H1 (cell line): ENCODE measurements around the gene PLLP. TPM values are rescaled to one million over a fixed set of nuclear protein-coding genes. Genes with fewer than 3 reads are reported as not detected.

ENCODE experiments used
- CTCF ChIA-PET: fragments of 300-600 bp; sonication (Branson Sonifier 250); formaldehyde crosslinking; loops from one replicate; lab custom pipeline; 2021; ENCODE audit not compliant: partially characterized antibody; lab: Charles Lee
- POLR2A ChIA-PET: fragments of 300-600 bp; sonication (Branson Sonifier 250); formaldehyde crosslinking; loops from one replicate; lab custom pipeline; 2021; ENCODE audit warnings: inconsistent platforms; ENCODE audit not compliant: partially characterized antibody; lab: Charles Lee
- DNase-seq, 2 experiments: peaks; one replicate each; pipeline versions ENCODE4 v3.0.0 to v3.0.0-alpha.2; 2010 to 2022; ENCODE audit warnings: low spot score in 2 of 2, low read depth in 1 of 2, mixed read lengths in 1 of 2
- FAIRE-seq: peaks from 2 replicates; lab custom pipeline; 2011; peaks lifted over from hg19 to GRCh38; lab: Jason Lieb, UNC
- H2AFZ ChIP-seq: 2 replicates; pipeline ENCODE4 v1.8.1; 2012; ENCODE audit warnings: low read length, inconsistent platforms
- H2AK5ac ChIP-seq: 2 replicates; pipeline ENCODE4 v1.6.1; 2013; ENCODE audit warnings: low read depth, low read length
- H2BK120ac ChIP-seq: replicated peaks from 2 replicates; pipeline ENCODE3; 2013; ENCODE audit warnings: low read depth, low read length, inconsistent platforms
- H2BK12ac ChIP-seq: 2 replicates; pipeline ENCODE4 v1.6.1; 2013; ENCODE audit warnings: low read depth, low read length
- H2BK15ac ChIP-seq: 2 replicates; pipeline ENCODE4 v1.6.1; 2013; ENCODE audit warnings: low read length
- H2BK20ac ChIP-seq: 2 replicates; pipeline ENCODE4 v1.6.1; 2013; ENCODE audit warnings: low read length
- H2BK5ac ChIP-seq: 2 replicates; pipeline ENCODE4 v1.6.1; 2013; ENCODE audit warnings: low read depth, low read length
- H3K14ac ChIP-seq: 2 replicates; pipeline ENCODE4 v1.6.1; 2013; ENCODE audit warnings: inconsistent platforms; ENCODE audit not compliant: insufficient read length
- H3K18ac ChIP-seq: 2 replicates; pipeline ENCODE4 v1.6.1; 2013; ENCODE audit warnings: low read length; ENCODE audit errors: extremely low read depth
- H3K23ac ChIP-seq: 2 replicates; pipeline ENCODE4 v1.6.1; 2013; ENCODE audit warnings: inconsistent platforms; ENCODE audit not compliant: insufficient read length
- H3K23me2 ChIP-seq: 2 replicates; pipeline ENCODE4 v1.6.1; 2013; ENCODE audit warnings: low read depth, low read length
- H3K27ac ChIP-seq: 2 replicates; pipeline ENCODE4 v1.6.1; 2011; ENCODE audit warnings: low read depth, low read length, inconsistent platforms
- H3K27me3 ChIP-seq, 4 experiments: replicated peaks in 1 of 4; 1 replicate in 1 of 4; 2 replicates in 3 of 4; pipeline versions ENCODE4 v1.6.1 to v1.8.1; 2011 to 2013; ENCODE audit warnings: low read length in 3 of 4, mild to moderate bottlenecking in 3 of 4, inconsistent platforms in 2 of 4, mixed read lengths in 2 of 4, moderate library complexity in 1 of 4; ENCODE audit not compliant: control insufficient read depth in 3 of 4, insufficient read depth in 3 of 4; ENCODE audit errors: extremely low read depth in 1 of 4
- H3K36me3 ChIP-seq, 4 experiments: 2 replicates each; pipeline versions ENCODE4 v1.6.1 to v1.8.1; 2011 to 2013; ENCODE audit warnings: mild to moderate bottlenecking in 4 of 4, low read length in 3 of 4, moderate library complexity in 2 of 4, control low read depth in 1 of 4, inconsistent platforms in 1 of 4; ENCODE audit not compliant: insufficient read depth in 4 of 4, control insufficient read depth in 2 of 4
- H3K4ac ChIP-seq: replicated peaks from 2 replicates; pipeline ENCODE3; 2013; ENCODE audit warnings: low read length, low read depth, mixed read lengths, inconsistent platforms; ENCODE audit not compliant: insufficient read length
- H3K4me1 ChIP-seq, 4 experiments: replicated peaks in 1 of 4; 1 replicate in 1 of 4; 2 replicates in 3 of 4; pipeline versions ENCODE4 v1.6.1 to v1.8.1; 2011 to 2013; ENCODE audit warnings: low read length in 3 of 4, inconsistent platforms in 2 of 4, mixed read lengths in 1 of 4; ENCODE audit not compliant: insufficient read depth in 4 of 4, control insufficient read depth in 3 of 4
- H3K4me2 ChIP-seq, 2 experiments: 2 replicates each; pipeline versions ENCODE4 v1.6.1 to v1.8.1; 2011 to 2013; ENCODE audit warnings: low read depth in 2 of 2, low read length in 2 of 2, control low read depth in 1 of 2, inconsistent platforms in 1 of 2, mild to moderate bottlenecking in 1 of 2; ENCODE audit not compliant: insufficient read depth in 1 of 2
- H3K4me3 ChIP-seq, 4 experiments: fragments of 200-600, 300-600 bp in 1 of 4; sonication (generic), shearing (Covaris generic), sonication (Bioruptor Twin) in 1 of 4; 2 replicates each; pipeline versions ENCODE4 v1.5.1 to v1.8.1; 2011 to 2016; ENCODE audit warnings: low read length in 4 of 4, low read depth in 3 of 4, control low read depth in 2 of 4, inconsistent platforms in 2 of 4, mild to moderate bottlenecking in 2 of 4, mixed read lengths in 1 of 4, moderate library complexity in 1 of 4; ENCODE audit not compliant: insufficient read depth in 2 of 4; ENCODE audit errors: extremely low read depth in 1 of 4
- H3K56ac ChIP-seq: replicated peaks from 2 replicates; pipeline ENCODE3; 2013; ENCODE audit warnings: low read depth, mild to moderate bottlenecking, mixed read lengths, low read length, inconsistent platforms; ENCODE audit not compliant: insufficient read length
- H3K79me1 ChIP-seq: 2 replicates; pipeline ENCODE4 v1.6.1; 2013; ENCODE audit warnings: low read depth, low read length, control low read depth
- H3K79me2 ChIP-seq, 2 experiments: 2 replicates each; pipeline versions ENCODE4 v1.6.1 to v1.8.1; 2012 to 2013; ENCODE audit warnings: low read length in 2 of 2, mild to moderate bottlenecking in 2 of 2, inconsistent platforms in 1 of 2; ENCODE audit not compliant: insufficient read depth in 2 of 2, control insufficient read depth in 1 of 2
- H3K9ac ChIP-seq, 4 experiments: replicated peaks in 1 of 4; 1 replicate in 1 of 4; 2 replicates in 3 of 4; pipeline versions ENCODE4 v1.6.1 to v1.8.1; 2011 to 2013; ENCODE audit warnings: low read depth in 3 of 4, low read length in 3 of 4, control low read depth in 2 of 4, mild to moderate bottlenecking in 2 of 4, moderate library complexity in 2 of 4, inconsistent platforms in 1 of 4; ENCODE audit errors: extremely low read depth in 1 of 4
- H3K9me3 ChIP-seq, 2 experiments: 2 replicates each; pipeline versions ENCODE4 v1.6.1 to v1.8.1; 2012 to 2013; ENCODE audit warnings: mild to moderate bottlenecking in 2 of 2, moderate library complexity in 2 of 2, control low read depth in 1 of 2, inconsistent platforms in 1 of 2, low read depth in 1 of 2, low read length in 1 of 2, mixed read lengths in 1 of 2; ENCODE audit not compliant: insufficient read depth in 2 of 2
- H4K20me1 ChIP-seq, 2 experiments: replicated peaks in 1 of 2; 2 replicates each; pipeline versions ENCODE3 to v1.8.1; 2011 to 2013; ENCODE audit warnings: inconsistent platforms in 2 of 2, low read length in 2 of 2, mild to moderate bottlenecking in 1 of 2; ENCODE audit not compliant: insufficient read depth in 2 of 2, control insufficient read depth in 1 of 2
- H4K5ac ChIP-seq: 2 replicates; pipeline ENCODE4 v1.6.1; 2013; ENCODE audit warnings: low read length, low read depth, mixed read lengths, inconsistent platforms; ENCODE audit not compliant: insufficient read length
- H4K8ac ChIP-seq: 2 replicates; pipeline ENCODE4 v1.8.0; 2013; ENCODE audit warnings: mild to moderate bottlenecking, moderate library complexity, low read length, inconsistent platforms; ENCODE audit not compliant: insufficient read depth; ENCODE audit errors: extremely low read depth
- H4K91ac ChIP-seq: replicated peaks from 2 replicates; pipeline ENCODE3; 2013; ENCODE audit warnings: low read length, mixed read lengths, inconsistent platforms; ENCODE audit not compliant: insufficient read length
- BACH1 ChIP-seq: IDR thresholded peaks from 2 replicates; pipeline ENCODE4 v1.6.1; 2012; ENCODE audit warnings: low read length, improper control_type of control experiment
- EP300 ChIP-seq, 2 experiments: IDR thresholded peaks; 1 replicate in 1 of 2; 2 replicates in 1 of 2; pipeline ENCODE4 v1.6.1; 2011 to 2012; ENCODE audit warnings: low read depth in 2 of 2, low read length in 2 of 2, mild to moderate bottlenecking in 2 of 2, borderline replicate concordance in 1 of 2, inconsistent platforms in 1 of 2, moderate library complexity in 1 of 2
- FOSL1 ChIP-seq: IDR thresholded peaks from 2 replicates; pipeline ENCODE4 v1.6.1; 2011; ENCODE audit warnings: mild to moderate bottlenecking, low read depth, low read length, moderate library complexity; ENCODE audit not compliant: insufficient read depth
- HDAC6 ChIP-seq: IDR thresholded peaks from one replicate; pipeline ENCODE4 v1.7.1; 2012; ENCODE audit warnings: low read depth, mild to moderate bottlenecking, inconsistent platforms, low read length, moderate library complexity
- RAD21 ChIP-seq, 2 experiments: IDR thresholded peaks in 1 of 2; conservative IDR thresholded peaks in 1 of 2; 2 replicates each; pipeline ENCODE4 v1.6.1; 2011; ENCODE audit warnings: low read depth in 2 of 2, low read length in 2 of 2, improper control_type of control experiment in 1 of 2, inconsistent platforms in 1 of 2, mild to moderate bottlenecking in 1 of 2, moderate library complexity in 1 of 2
- RNF2 ChIP-seq: fragments of 200-900, 300-1000 bp; sonication (generic); IDR thresholded peaks from 2 replicates; pipeline ENCODE4 v1.7.1; 2016; ENCODE audit warnings: borderline replicate concordance, low read depth, mild to moderate bottlenecking, antibody characterized with exemption, low read length; ENCODE audit not compliant: poor library complexity, severe bottlenecking; ENCODE audit errors: missing control alignments
- SAP30 ChIP-seq: fragments of 300-600 bp; sonication (generic); IDR thresholded peaks from 2 replicates; pipeline ENCODE4 v1.7.1; 2012; ENCODE audit warnings: low read length, moderate library complexity, mild to moderate bottlenecking, inconsistent platforms; ENCODE audit not compliant: insufficient read depth, insufficient replicate concordance
- WGBS, 2 experiments: shearing (Covaris generic) in 1 of 2; methylation state at CpG; one replicate each; pipeline versions ENCODE4 v1.1.6 to v1.1.7; 2013 to 2015; ENCODE audit warnings: low lambda C conversion rate in 2 of 2, mixed read lengths in 2 of 2, inconsistent platforms in 1 of 2, low coverage in 1 of 2, missing lambda C conversion rate in 1 of 2; ENCODE audit not compliant: insufficient replicate concordance in 2 of 2, insufficient coverage in 1 of 2, insufficient read length in 1 of 2; ENCODE audit errors: extremely low coverage in 1 of 2, missing lambda C conversion rate in 1 of 2; 5-methylcytosine and 5-hydroxymethylcytosine counted together
- polyA plus RNA-seq, 7 experiments: library from polyadenylated mRNA; depleted of rRNA in 3 of 7; stranded (reverse) in 5 of 7; unstranded in 2 of 7; fragments of >200 nt in 5 of 7; fragments of 200-250 nt in 2 of 7; gene quantifications; 1 replicate in 5 of 7; 2 replicates in 1 of 7; 4 replicates in 1 of 7; pipeline versions ENCODE4 v1.2.1 to v1.2.3, GENCODE V29; 2011 to 2013; ENCODE audit warnings: missing spikeins in 2 of 7, mixed read lengths in 2 of 7
- total RNA-seq: library from RNA; stranded (reverse); fragmentation: NEBNext Ultra II Directional; extraction: Animal tissue kit (Norgen Biotek cat#: 25700); gene quantifications from 2 replicates; pipeline ENCODE4 v1.2.1, GENCODE V29; 2021

PLLP gene
- total and polyA plus RNA-seq, 2 of the 8 experiments (the other 6 are each of a cell fraction or from before 2014, with no cell fraction given), result 2.9 to 10.6 TPM

GRCh38 chr16:57319646-57320045 lies 35.2 kb upstream of the PLLP start:
- H3K18ac ChIP-seq, result no peak overlapping the region
- ChIA-PET CTCF (interaction anchor here (0.6 to 1.8 kb wide), 2 partner anchors 17 to 98 kb away, joined by 4 to 8 read pairs; no protein-coding TSS in a partner anchor), POLR2A (no interaction called here)
- H3K4ac ChIP-seq, result no peak overlapping the region
- H3K27me3 ChIP-seq, result no peaks in the 10 kb centered on the region
- no peak overlapping the region for H2BK5ac ChIP-seq
- H2BK20ac ChIP-seq, result no peak overlapping the region
- H3K23ac ChIP-seq, result no peak overlapping the region
- no peak overlapping the region for H2AK5ac ChIP-seq
- H2BK120ac ChIP-seq, result no peak overlapping the region
- peaks cover 2 to 6% (median 4%) of the 10 kb centered on the region in 4 experiments; a peak in 4 of 7 replicates for H3K4me1 ChIP-seq
- no peak overlapping the region for H2BK12ac ChIP-seq
- 82% methylated on average over 2 of the region's 2 CpGs; no CpG with 5 or more reads in 1 of the 2 experiments for WGBS, 2 experiments
- no peak overlapping the region for H3K4me3 ChIP-seq
- H3K79me1 ChIP-seq, result no peaks in the 10 kb centered on the region
- H3K23me2 ChIP-seq, result no peaks in the 10 kb centered on the region; the same call in 1 of the 2 replicates
- H2BK15ac ChIP-seq, result no peak overlapping the region
- H3K4me2 ChIP-seq, result 0 out of 4 replicates have a peak overlapping the region, but pooled peaks of 1 of the 2 experiments have one; percentile 0
- H3K79me2 ChIP-seq, result no peaks in the 10 kb centered on the region
- H2AFZ ChIP-seq, result no peak overlapping the region
- TF ChIP-seq HDAC6 (no peak), FOSL1 (no peak), RNF2 (no peak), RAD21 (IDR thresholded peaks at IDR 0.05 in 1 of 2, conservative IDR thresholded peaks at IDR 0.05 in 1 of 2; ENCODE audit: low read depth in 2 of 2, low read length in 2 of 2) (no peak), BACH1 (no peak), EP300 (IDR thresholded peaks at IDR 0.05; ENCODE audit: borderline replicate concordance in 1 of 2, low read depth in 2 of 2, low read length in 2 of 2) (no peak), SAP30 (no peak)
- no peak overlapping the region for H3K56ac ChIP-seq
- no peak for FAIRE-seq
- H3K9me3 ChIP-seq, result no peaks in the 10 kb centered on the region
- no peak overlapping the region for H4K5ac ChIP-seq
- no peak overlapping the region for H4K8ac ChIP-seq
- no peak overlapping the region for H4K91ac ChIP-seq
- H3K36me3 ChIP-seq, result no peaks in the 10 kb centered on the region
- no peak overlapping the region for H3K14ac ChIP-seq
- DNase-seq, result no peak
- no peak overlapping the region for H3K9ac ChIP-seq
- no peak overlapping the region for H3K27ac ChIP-seq
- no peaks in the 10 kb centered on the region for H4K20me1 ChIP-seq
